HepG2 (cell line): ENCODE results near the gene TRIM54. TPM values are rescaled to one million over a fixed set of nuclear protein-coding genes. Genes with fewer than 3 reads are reported as not detected.

Source experiments
- ATAC-seq: fragments of 200-7000 bp; cut with Tn5 transposase; 3 replicates; pipeline ENCODE4 v1.9.1; 2020; ENCODE audit warnings: mild to moderate bottlenecking, moderate library complexity
- BruUV-seq: library from RNA; stranded (reverse); fragments of 400-500 nt; replicated peaks from 2 replicates; lab custom pipeline; 2021; lab: Mats Ljungman, UMichigan
- CTCF ChIA-PET: fragments of 300-600 bp; formaldehyde crosslinking; extraction: SDS; loops from one replicate; lab custom pipeline; 2021; ENCODE audit warnings: low total read pairs, inconsistent platforms, low intra/inter-chr PET ratio; lab: Yijun Ruan, JAX
- POLR2A ChIA-PET: fragments of 350-600 bp; sonication (Branson Sonifier 250); formaldehyde crosslinking; loops from one replicate; lab custom pipeline; 2020; ENCODE audit warnings: antibody characterized with exemption, inconsistent platforms; lab: Yijun Ruan, JAX
- DNase-seq: peaks from one replicate; pipeline ENCODE4 v3.0.0-alpha.2; 2015; ENCODE audit warnings: low spot score
- FAIRE-seq: peaks from 3 replicates; lab custom pipeline; 2011; peaks lifted over from hg19 to GRCh38; lab: Jason Lieb, UNC
- H2AFZ ChIP-seq: one replicate; pipeline ENCODE4 v1.6.1; 2011; ENCODE audit warnings: low read length, inconsistent platforms
- H3K27ac ChIP-seq: fragments of 300-600 bp; 3 replicates; pipeline ENCODE4 v1.8.0; 2011; ENCODE audit warnings: mixed run types, mild to moderate bottlenecking, mixed read lengths, low read length, inconsistent platforms; ENCODE audit not compliant: insufficient read depth; ENCODE audit errors: extremely low read length
- H3K27me3 ChIP-seq, 2 experiments: fragments of 200-600 bp in 1 of 2; 2 replicates in 1 of 2; 3 replicates in 1 of 2; pipeline versions ENCODE4 v1.6.0 to v1.8.0; 2011; ENCODE audit warnings: low read length in 2 of 2, mild to moderate bottlenecking in 2 of 2, moderate library complexity in 2 of 2, inconsistent platforms in 1 of 2; ENCODE audit not compliant: insufficient read depth in 2 of 2, control insufficient read depth in 1 of 2
- H3K36me3 ChIP-seq, 2 experiments: fragments of 200-600 bp in 1 of 2; replicated peaks in 1 of 2; 2 replicates in 1 of 2; 3 replicates in 1 of 2; pipeline versions ENCODE4 v1.5.1 to v1.8.0; 2011; ENCODE audit warnings: low read length in 2 of 2, inconsistent platforms in 1 of 2; ENCODE audit not compliant: insufficient read depth in 2 of 2, control insufficient read depth in 1 of 2
- H3K4me1 ChIP-seq: 2 replicates; pipeline ENCODE4 v1.5.1; 2012; ENCODE audit warnings: low read length, inconsistent platforms; ENCODE audit not compliant: insufficient read depth
- H3K4me2 ChIP-seq: 2 replicates; pipeline ENCODE4 v1.6.0; 2011; ENCODE audit warnings: low read depth, low read length, inconsistent platforms
- H3K4me3 ChIP-seq, 3 experiments: fragments of 200-600 bp in 1 of 3; sonication (generic), shearing (Covaris generic) in 1 of 3; replicated peaks in 1 of 3; 2 replicates each; pipeline ENCODE4 v1.5.1; 2011 to 2016; ENCODE audit warnings: low read length in 3 of 3, inconsistent platforms in 2 of 3, low read depth in 2 of 3, mild to moderate bottlenecking in 2 of 3, control low read depth in 1 of 3, mixed read lengths in 1 of 3; ENCODE audit not compliant: insufficient read depth in 1 of 3
- H3K79me2 ChIP-seq: one replicate; pipeline ENCODE4 v1.6.1; 2011; ENCODE audit warnings: low read length, inconsistent platforms; ENCODE audit not compliant: insufficient read depth
- H3K9ac ChIP-seq: 2 replicates; pipeline ENCODE4 v1.6.0; 2011; ENCODE audit warnings: mild to moderate bottlenecking, low read depth, low read length, inconsistent platforms; ENCODE audit not compliant: insufficient read depth
- H3K9me3 ChIP-seq: 2 replicates; pipeline ENCODE4 v1.5.1; 2012; ENCODE audit warnings: mild to moderate bottlenecking, low read length
- H4K20me1 ChIP-seq: 2 replicates; pipeline ENCODE4 v1.6.0; 2011; ENCODE audit warnings: inconsistent platforms, mild to moderate bottlenecking, low read length, moderate library complexity; ENCODE audit not compliant: insufficient read depth
- ATF4 ChIP-seq, 2 experiments: fragments of 450-650 bp in 1 of 2; sonication (generic) in 1 of 2; formaldehyde crosslinking; IDR thresholded peaks; 2 replicates each; pipeline versions ENCODE4 v1.5.0 to v1.8.0; 2020 to 2022; ENCODE audit warnings: mild to moderate bottlenecking in 1 of 2, missing genetic modification reagents in 1 of 2
- CEBPG ChIP-seq: IDR thresholded peaks from 2 replicates; pipeline ENCODE4 v1.6.1; 2016
- CENPX ChIP-seq: sonication (generic); formaldehyde crosslinking; IDR thresholded peaks from 2 replicates; pipeline ENCODE4 v1.9.0; 2021; ENCODE audit warnings: mild to moderate bottlenecking, missing genetic modification reagents, moderate library complexity
- DR1 ChIP-seq: sonication (generic); formaldehyde crosslinking; IDR thresholded peaks from 2 replicates; pipeline ENCODE4 v1.8.0; 2021; ENCODE audit warnings: mild to moderate bottlenecking, missing genetic modification reagents, inconsistent platforms
- E2F5 ChIP-seq: sonication (generic); formaldehyde crosslinking; conservative IDR thresholded peaks from 2 replicates; pipeline ENCODE4 v1.4.0; 2020; ENCODE audit warnings: missing genetic modification reagents
- FOXP1 ChIP-seq, 2 experiments: fragments of 450-650 bp in 1 of 2; IDR thresholded peaks; 2 replicates each; pipeline ENCODE4 v1.6.1; 2017 to 2018; ENCODE audit warnings: antibody characterized with exemption in 1 of 2
- GTF3A ChIP-seq: sonication (generic); formaldehyde crosslinking; conservative IDR thresholded peaks from 2 replicates; pipeline ENCODE4 v1.4.0; 2020; ENCODE audit warnings: mild to moderate bottlenecking, missing genetic modification reagents
- HCFC1 ChIP-seq: fragments of 150-350 bp; IDR thresholded peaks from 2 replicates; pipeline ENCODE4 v1.6.1; 2014; ENCODE audit warnings: low read depth, low read length
- KLF15 ChIP-seq: sonication (generic); formaldehyde crosslinking; IDR thresholded peaks from 2 replicates; pipeline ENCODE4 v1.8.1; 2023; ENCODE audit warnings: borderline replicate concordance, mild to moderate bottlenecking, inconsistent platforms, missing genetic modification reagents, mixed read lengths
- MED13 ChIP-seq: sonication (generic); formaldehyde crosslinking; IDR thresholded peaks from 2 replicates; pipeline ENCODE4 v1.5.0; 2020; ENCODE audit warnings: missing genetic modification reagents
- PHF5A ChIP-seq: IDR thresholded peaks from one replicate; pipeline ENCODE4 v1.6.1; 2018; ENCODE audit warnings: low read depth, missing genetic modification reagents; ENCODE audit not compliant: unreplicated experiment
- PREB ChIP-seq: sonication (generic); formaldehyde crosslinking; IDR thresholded peaks from 2 replicates; pipeline ENCODE4 v1.4.0; 2020; ENCODE audit warnings: missing genetic modification reagents
- SETDB1 ChIP-seq: sonication (generic); formaldehyde crosslinking; IDR thresholded peaks from 2 replicates; pipeline ENCODE4 v1.5.1; 2020; ENCODE audit warnings: missing genetic modification reagents, mild to moderate bottlenecking, borderline replicate concordance
- SNAI1 ChIP-seq: sonication (generic); formaldehyde crosslinking; IDR thresholded peaks from 2 replicates; pipeline ENCODE4 v1.5.0; 2020; ENCODE audit warnings: mild to moderate bottlenecking, missing genetic modification reagents, borderline replicate concordance
- TFDP1 ChIP-seq: IDR thresholded peaks from 2 replicates; pipeline ENCODE4 v1.6.1; 2016; ENCODE audit warnings: missing compliant biosample characterization, missing genetic modification reagents, borderline replicate concordance
- ZNF44 ChIP-seq: sonication (generic); formaldehyde crosslinking; IDR thresholded peaks from 2 replicates; pipeline ENCODE4 v1.5.1; 2020; ENCODE audit warnings: mild to moderate bottlenecking, missing genetic modification reagents
- ZNF589 ChIP-seq: sonication (generic); formaldehyde crosslinking; conservative IDR thresholded peaks from 2 replicates; pipeline ENCODE4 v1.8.0; 2022; ENCODE audit warnings: mild to moderate bottlenecking, moderate library complexity, missing genetic modification reagents
- whole genome bisulfite sequencing: methylation state at CpG from one replicate; pipeline ENCODE4 v1.1.6; 2017; ENCODE audit warnings: low lambda C conversion rate; 5-methylcytosine and 5-hydroxymethylcytosine counted together
- in situ Hi-C: cut with HindIII; loops from 2 replicates; pipeline ENCODE4 v1.10.0; 2017; ENCODE audit warnings: low pct_unique_long_range_greater_than_20kb; ENCODE audit not compliant: extremely low pct_ligation_motif_present
- intact Hi-C: fragments of 100-400 bp; cut with micrococcal nuclease; formaldehyde crosslinking; loops from one replicate; pipeline ENCODE4 v1.10.0; 2022; ENCODE audit not compliant: unreplicated experiment
- polyA plus RNA-seq, 8 experiments: library from polyadenylated mRNA; depleted of rRNA in 3 of 8; stranded (reverse) in 7 of 8; unstranded in 1 of 8; fragments of >200 nt; fragmentation: Illumina TruSeq in 4 of 8; extraction: Trizol in 4 of 8; gene quantifications; 2 replicates each; pipeline versions ENCODE4 v1.2.1 to v1.2.3, GENCODE V29; 2011 to 2016; ENCODE audit warnings: low read depth in 4 of 8, missing spikeins in 1 of 8, mixed read lengths in 1 of 8; ENCODE audit not compliant: insufficient read depth in 1 of 8
- total RNA-seq, 5 experiments: library from RNA; depleted of rRNA; stranded (reverse); fragments of >200 nt; fragmentation: Illumina TruSeq; extraction: Trizol; gene quantifications; 2 replicates each; pipeline ENCODE4 v1.2.3, GENCODE V29; 2016; ENCODE audit warnings: low read depth in 1 of 5

Gene TRIM54
- total and polyA plus RNA-seq, 2 of the 13 experiments (the other 11 are each of a cell fraction or from before 2014, with no cell fraction given): 0.07 to 0.13 TPM

- BruUV-seq: TSS peak; percentile 68
- TF ChIP-seq SNAI1 (CRISPR knock-in tag) (0 out of 2 replicates have a peak, but pooled peaks have one; percentile 39), DR1 (CRISPR knock-in tag) (peak; percentile 70; the same call in 1 of the 2 replicates), ZNF589 (CRISPR knock-in tag) (peak; percentile 27; the same call in 1 of the 2 replicates), FOXP1 (IDR thresholded peaks at IDR 0.05) (no peak), FOXP1 (CRISPR knock-in tag; IDR thresholded peaks at IDR 0.05) (no peak), MED13 (CRISPR knock-in tag) (peak; percentile 19; the same call in 1 of the 2 replicates), CENPX (CRISPR knock-in tag) (no peak), TFDP1 (CRISPR knock-in tag) (peak; percentile 60), SETDB1 (CRISPR knock-in tag) (no peak), PHF5A (peak; percentile 26), GTF3A (CRISPR knock-in tag) (no peak), E2F5 (CRISPR knock-in tag) (peak; percentile 72), HCFC1 (no peak), CEBPG (no peak), ATF4 (CRISPR knock-in tag; IDR thresholded peaks at IDR 0.05) (0 out of 4 replicates have a peak, but pooled peaks of 1 of the 2 experiments have one; percentile 57), ZNF44 (CRISPR knock-in tag) (peak; percentile 82; the same call in 1 of the 2 replicates), KLF15 (0 out of 2 replicates have a peak, but pooled peaks have one; percentile 83), PREB (CRISPR knock-in tag) (peak; percentile 17; the same call in 1 of the 2 replicates)
Observed at GRCh38 chr2:27356056-27356381, 73.8 kb downstream of the TRIM54 start.

More at GRCh38 chr2:27356056-27356381, 73.8 kb downstream of the TRIM54 start:
- peaks cover 69% of the 10 kb centered on the region for H3K79me2 ChIP-seq
- peaks cover 64% of the 10 kb centered on the region for H3K4me1 ChIP-seq
- ChIA-PET POLR2A (interaction anchor here (1.2 to 2.7 kb wide), 15 partner anchors 10 to 305 kb away, joined by 3 to 125 read pairs (median 5); partner anchors contain the start of genes AGBL5, CCDC121, EIF2B4 and GPN1), CTCF (no interaction called here)
- no peaks in the 10 kb centered on the region; a peak in 1 of 5 replicates for H3K27me3 ChIP-seq
- H3K4me3 ChIP-seq: peak overlapping the region; percentile 72 to 91 (median 75)
- no peaks in the 10 kb centered on the region for H3K9me3 ChIP-seq
- ATAC-seq (peak; percentile 54), DNase-seq (peak; percentile 80), FAIRE-seq (peak; percentile 26)
- intact Hi-C loops: loop anchor here (1.0 to 2.0 kb wide), 2 partner anchors 15 to 35 kb away; partner anchors contain the start of genes EIF2B4 and SNX17
- H3K4me2 ChIP-seq: peak overlapping the region; percentile 90
- H3K36me3 ChIP-seq: peaks cover 0 to 1% of the 10 kb centered on the region in 2 experiments; a peak in 1 of 5 replicates
- WGBS: 0% methylated on average over 12 of the region's 12 CpGs
- peak overlapping the region; percentile 99 for H3K9ac ChIP-seq
- in situ Hi-C loops: no loop called here
- no peaks in the 10 kb centered on the region for H4K20me1 ChIP-seq
- H2AFZ ChIP-seq: no peak overlapping the region
- H3K27ac ChIP-seq: peak overlapping the region; percentile 96
